K562 (cell line): ENCODE measurements around the gene ABCA3. TPM values are rescaled to one million over a fixed set of nuclear protein-coding genes. Genes with fewer than 3 reads are reported as not detected.
"Not testable (repeated sequence)": the region's sequence is repeated elsewhere in the genome, so short reads cannot be mapped to it uniquely, and the experiment has no call there.

Experiments
- ATAC-seq: fragments of 200-7000 bp; cut with Tn5 transposase; 3 replicates; pipeline ENCODE4 v1.9.1; 2020; ENCODE audit warnings: moderate library complexity
- BruUV-seq: library from RNA; stranded (reverse); fragments of 400-500 nt; replicated peaks from 2 replicates; lab custom pipeline; 2021; lab: Mats Ljungman, UMichigan
- CTCF ChIA-PET: fragments of 300-600 bp; formaldehyde crosslinking; extraction: SDS; loops from one replicate; lab custom pipeline; 2021; ENCODE audit warnings: low intra/inter-chr PET ratio; lab: Yijun Ruan, JAX
- POLR2A ChIA-PET: fragments of 300-600, 350-650 bp; sonication (Branson Sonifier 250); formaldehyde crosslinking; extraction: SDS; loops from one replicate; lab custom pipeline; 2021; ENCODE audit warnings: antibody characterized with exemption, inconsistent platforms; lab: Yijun Ruan, JAX
- DNase-seq, 4 experiments: peaks; one replicate each; pipeline versions ENCODE4 v3.0.0 to v3.0.0-alpha.2; 2011 to 2018; ENCODE audit warnings: low spot score in 3 of 4, mixed read lengths in 3 of 4; ENCODE audit errors: extremely low read depth in 1 of 4
- FAIRE-seq: peaks from 2 replicates; lab custom pipeline; 2011; peaks lifted over from hg19 to GRCh38; lab: Jason Lieb, UNC
- H2AFZ ChIP-seq: 2 replicates; pipeline ENCODE4 v1.6.0; 2011; ENCODE audit warnings: low read depth, low read length, control low read depth, inconsistent platforms
- H3K27ac ChIP-seq: fragments of 200-600 bp; 3 replicates; pipeline ENCODE4 v1.8.0; 2011; ENCODE audit warnings: low read depth, mild to moderate bottlenecking, control low read depth, inconsistent platforms, low read length, moderate library complexity, mixed read lengths; ENCODE audit errors: extremely low read depth
- H3K27me3 ChIP-seq, 2 experiments: fragments of 300-600 bp in 1 of 2; 2 replicates in 1 of 2; 3 replicates in 1 of 2; pipeline versions ENCODE4 v1.6.0 to v1.8.0; 2011; ENCODE audit warnings: inconsistent platforms in 2 of 2, low read length in 2 of 2, mild to moderate bottlenecking in 1 of 2, mixed read lengths in 1 of 2, moderate library complexity in 1 of 2; ENCODE audit not compliant: control insufficient read depth in 2 of 2, insufficient read depth in 2 of 2
- H3K36me3 ChIP-seq: fragments of 300-600 bp; 3 replicates; pipeline ENCODE4 v1.8.0; 2011; ENCODE audit warnings: mild to moderate bottlenecking, low read length, inconsistent platforms; ENCODE audit not compliant: control insufficient read depth, insufficient read depth
- H3K4me1 ChIP-seq, 2 experiments: fragments of 200-600 bp in 1 of 2; replicated peaks in 1 of 2; 2 replicates in 1 of 2; 3 replicates in 1 of 2; pipeline versions ENCODE4 v1.5.1 to v1.8.0; 2011; ENCODE audit warnings: inconsistent platforms in 2 of 2, low read length in 2 of 2, mild to moderate bottlenecking in 1 of 2, mixed read lengths in 1 of 2, moderate library complexity in 1 of 2; ENCODE audit not compliant: control insufficient read depth in 2 of 2, insufficient read depth in 2 of 2
- H3K4me2 ChIP-seq: 2 replicates; pipeline ENCODE4 v1.6.1; 2011; ENCODE audit warnings: low read length, control low read depth, inconsistent platforms, mixed read lengths; ENCODE audit not compliant: insufficient read depth
- H3K4me3 ChIP-seq: fragments of 200-600 bp; sonication (generic), shearing (Covaris generic); 2 replicates; pipeline ENCODE4 v1.5.1; 2016; ENCODE audit warnings: control low read depth, inconsistent platforms
- H3K79me2 ChIP-seq: fragments of 200-600 bp; 3 replicates; pipeline ENCODE4 v1.8.0; 2011; ENCODE audit warnings: low read length, inconsistent platforms; ENCODE audit not compliant: control insufficient read depth, insufficient read depth
- H3K9ac ChIP-seq, 2 experiments: 2 replicates each; pipeline versions ENCODE4 v1.6.0 to v1.6.1; 2011; ENCODE audit warnings: low read depth in 2 of 2, low read length in 2 of 2, control low read depth in 1 of 2, inconsistent platforms in 1 of 2, mild to moderate bottlenecking in 1 of 2, mixed read lengths in 1 of 2; ENCODE audit not compliant: insufficient read depth in 1 of 2
- H3K9me1 ChIP-seq: one replicate; pipeline ENCODE4 v1.6.0; 2011; ENCODE audit warnings: inconsistent platforms, mild to moderate bottlenecking, low read length, moderate library complexity; ENCODE audit not compliant: control insufficient read depth, insufficient read depth
- H3K9me3 ChIP-seq: replicated peaks from 2 replicates; pipeline ENCODE4 v1.5.1; 2011; ENCODE audit warnings: low read depth, low read length, inconsistent platforms; ENCODE audit not compliant: control insufficient read depth, insufficient read depth
- H4K20me1 ChIP-seq: replicated peaks from 2 replicates; pipeline ENCODE4 v1.6.1; 2011; ENCODE audit warnings: low read length, inconsistent platforms, mixed read lengths; ENCODE audit not compliant: control insufficient read depth, insufficient read depth
- BRD9 ChIP-seq: fragments of 450-650 bp; IDR thresholded peaks from 2 replicates; pipeline ENCODE4 v1.6.1; 2018; ENCODE audit warnings: low read depth; ENCODE audit not compliant: partially characterized antibody
- TCFL5 ChIP-seq: fragments of 250-450 bp; sonication (Bioruptor Pico); conservative IDR thresholded peaks from 2 replicates; pipeline ENCODE4 v1.6.1; 2021; ENCODE audit warnings: mild to moderate bottlenecking, moderate library complexity, matching md5 sums
- ZNF24 ChIP-seq: fragments of 450-650 bp; IDR thresholded peaks from 2 replicates; pipeline ENCODE4 v1.6.1; 2016
- WGBS: fragments of 100-300 bp; shearing (Covaris generic); methylation state at CpG from one replicate; pipeline ENCODE4 v1.1.6; 2016; ENCODE audit warnings: low coverage, mixed read lengths; ENCODE audit not compliant: insufficient coverage; ENCODE audit errors: missing lambda C conversion rate; 5-methylcytosine and 5-hydroxymethylcytosine counted together
- in situ Hi-C: fragments of 300-500 bp; cut with MboI; formaldehyde crosslinking; loops from 4 replicates; pipeline ENCODE4 v1.15.0; 2018; ENCODE audit warnings: inconsistent platforms, mixed read lengths
- intact Hi-C: fragments of 100-400 bp; cut with micrococcal nuclease; formaldehyde crosslinking; loops from 2 replicates; pipeline ENCODE4 v1.14.2; 2022
- polyA plus RNA-seq, 8 experiments: library from polyadenylated mRNA; depleted of rRNA in 4 of 8; stranded (reverse) in 5 of 8; unstranded in 3 of 8; fragments of >200 nt; fragmentation: Nextera tagmentation in 2 of 8; fragmentation: Illumina TruSeq in 1 of 8; extraction: Ambion mirVana in 2 of 8; extraction: Trizol in 1 of 8; gene quantifications; 2 replicates each; pipeline versions ENCODE4 v1.2.1 to v1.2.3, GENCODE V29; 2011 to 2014; ENCODE audit warnings: inconsistent platforms in 1 of 8, missing spikeins in 1 of 8
- total RNA-seq, 7 experiments: library from RNA; depleted of rRNA in 6 of 7; stranded (reverse); fragments of >200 nt in 6 of 7; fragmentation: Illumina TruSeq in 2 of 7; extraction: Trizol in 2 of 7; gene quantifications; 2 replicates each; pipeline versions ENCODE4 v1.2.1 to v1.2.3, GENCODE V29; 2011 to 2021; ENCODE audit warnings: low replicate concordance in 1 of 7
- TF ChIP-seq, protein P1 (sequence below), 2 experiments: fragments of 250-450 bp in 1 of 2; fragments of 450-650 bp in 1 of 2; sonication (Bioruptor Pico) in 1 of 2; IDR thresholded peaks; 2 replicates each; pipeline versions ENCODE4 v1.6.1 to v1.8.0; 2016 to 2021; ENCODE audit warnings: mild to moderate bottlenecking in 2 of 2, moderate library complexity in 2 of 2, missing compliant biosample characterization in 1 of 2, missing genetic modification characterization in 1 of 2
- TF ChIP-seq, protein P2 (sequence below), 3 experiments: IDR thresholded peaks in 2 of 3; conservative IDR thresholded peaks in 1 of 3; 2 replicates each; pipeline ENCODE4 v1.5.1; 2011 to 2012; ENCODE audit warnings: low read length in 3 of 3, mild to moderate bottlenecking in 3 of 3, control low read depth in 2 of 3, improper control_type of control experiment in 1 of 3, inconsistent platforms in 1 of 3, low read depth in 1 of 3, mixed read lengths in 1 of 3, moderate library complexity in 1 of 3; ENCODE audit not compliant: insufficient read depth in 2 of 3

The ABCA3 gene
- total and polyA plus RNA-seq, 9 of the 15 experiments (the other 6 are each of a cell fraction or from before 2014, with no cell fraction given), result 0.66 to 23.7 (median 6.9) TPM

DNA sequence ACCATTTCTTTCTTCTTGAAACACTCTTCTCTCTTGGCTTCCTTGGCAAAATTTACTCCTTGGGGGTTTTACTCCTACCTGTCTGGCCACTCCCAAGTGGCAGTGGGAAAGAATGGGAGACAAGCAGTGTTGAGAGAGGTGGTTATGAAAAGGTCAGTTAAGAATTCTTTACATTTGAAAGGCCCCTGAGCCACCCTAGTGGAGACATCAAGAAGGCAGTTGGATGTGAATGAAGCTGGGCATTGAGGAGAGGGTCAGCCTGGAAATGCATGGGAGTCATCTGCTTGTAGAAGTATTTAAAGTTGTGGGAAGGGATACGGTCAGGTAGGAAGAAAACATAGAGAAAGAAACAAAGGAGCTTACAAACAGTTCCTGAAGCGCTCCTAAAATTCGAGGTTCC, 46.5 kb upstream of the ABCA3 start:
- intact Hi-C loops (no loop called here), in situ Hi-C loops (no loop called here)
- Histone ChIP-seq H3K36me3 (no peaks in the 10 kb centered on the region), H3K4me2 (no peak overlapping the region), H3K4me3 (no peak overlapping the region), H4K20me1 (no peaks in the 10 kb centered on the region), H3K9ac (no peak overlapping the region), H3K79me2 (no peaks in the 10 kb centered on the region), H2AFZ (no peak overlapping the region), H3K4me1 (peaks cover 0 to 3% of the 10 kb centered on the region in 2 experiments; a peak in 1 of 5 replicates), H3K27ac (no peak overlapping the region), H3K9me3 (no peaks in the 10 kb centered on the region), H3K27me3 (no peaks in the 10 kb centered on the region), H3K9me1 (no peaks in the 10 kb centered on the region)
- no TSS peak for BruUV-seq
- WGBS, result 16% methylated on average over 3 of the region's 3 CpGs
- peak; percentile 69; the same call in 2 of the 3 replicates for ATAC-seq
- TF ChIP-seq, protein P1, sequence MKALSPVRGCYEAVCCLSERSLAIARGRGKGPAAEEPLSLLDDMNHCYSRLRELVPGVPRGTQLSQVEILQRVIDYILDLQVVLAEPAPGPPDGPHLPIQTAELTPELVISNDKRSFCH (CRISPR knock-in tag; IDR thresholded peaks at IDR 0.05), result no peak
- TF ChIP-seq, protein P1 (tag; IDR thresholded peaks at IDR 0.05), result no peak
- no peak for TF ChIP-seq TCFL5
- TF ChIP-seq, protein P2, sequence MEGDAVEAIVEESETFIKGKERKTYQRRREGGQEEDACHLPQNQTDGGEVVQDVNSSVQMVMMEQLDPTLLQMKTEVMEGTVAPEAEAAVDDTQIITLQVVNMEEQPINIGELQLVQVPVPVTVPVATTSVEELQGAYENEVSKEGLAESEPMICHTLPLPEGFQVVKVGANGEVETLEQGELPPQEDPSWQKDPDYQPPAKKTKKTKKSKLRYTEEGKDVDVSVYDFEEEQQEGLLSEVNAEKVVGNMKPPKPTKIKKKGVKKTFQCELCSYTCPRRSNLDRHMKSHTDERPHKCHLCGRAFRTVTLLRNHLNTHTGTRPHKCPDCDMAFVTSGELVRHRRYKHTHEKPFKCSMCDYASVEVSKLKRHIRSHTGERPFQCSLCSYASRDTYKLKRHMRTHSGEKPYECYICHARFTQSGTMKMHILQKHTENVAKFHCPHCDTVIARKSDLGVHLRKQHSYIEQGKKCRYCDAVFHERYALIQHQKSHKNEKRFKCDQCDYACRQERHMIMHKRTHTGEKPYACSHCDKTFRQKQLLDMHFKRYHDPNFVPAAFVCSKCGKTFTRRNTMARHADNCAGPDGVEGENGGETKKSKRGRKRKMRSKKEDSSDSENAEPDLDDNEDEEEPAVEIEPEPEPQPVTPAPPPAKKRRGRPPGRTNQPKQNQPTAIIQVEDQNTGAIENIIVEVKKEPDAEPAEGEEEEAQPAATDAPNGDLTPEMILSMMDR (IDR thresholded peaks at IDR 0.05 in 2 of 3, conservative IDR thresholded peaks at IDR 0.05 in 1 of 3; ENCODE audit: insufficient read depth in 2 of 3, low read depth in 1 of 3, low read length in 3 of 3), result peak; percentile 15 to 39 (median 29); a peak in 4 of 6 replicates
- no peak for TF ChIP-seq BRD9
- TF ChIP-seq ZNF24, result no peak
- CTCF ChIA-PET, result no interaction called here
- peak; percentile 65 for FAIRE-seq
- POLR2A ChIA-PET, result no interaction called here
- DNase-seq, result no peak

DNA sequence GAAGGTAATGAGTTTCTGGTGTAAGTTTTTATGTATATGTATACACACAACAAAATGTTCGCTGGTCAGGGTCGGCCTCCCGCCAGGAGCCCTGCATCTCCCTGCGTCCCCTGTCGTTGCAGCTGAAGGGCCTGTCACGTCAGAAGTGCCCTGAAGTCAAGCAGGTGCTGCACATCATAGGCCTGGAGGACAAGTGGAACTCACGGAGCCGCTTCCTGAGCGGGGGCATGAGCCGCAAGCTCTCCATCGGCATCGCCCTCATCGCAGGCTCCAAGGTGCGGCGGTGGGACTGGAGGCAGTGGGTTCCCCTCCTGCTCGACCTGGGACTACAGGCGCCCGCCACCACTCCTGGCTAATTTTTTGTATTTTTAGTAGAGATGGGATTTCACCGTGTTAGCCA, 45.5 kb upstream of the ABCA3 start:
- H3K36me3 ChIP-seq, FAIRE-seq, H3K9me3 ChIP-seq, H3K4me3 ChIP-seq, DNase-seq, H3K27me3 ChIP-seq, intact Hi-C loops, ATAC-seq, BruUV-seq, H4K20me1 ChIP-seq, H3K27ac ChIP-seq, H3K9ac ChIP-seq, H3K4me2 ChIP-seq, H2AFZ ChIP-seq, in situ Hi-C loops, CTCF ChIA-PET, H3K79me2 ChIP-seq, H3K4me1 ChIP-seq, H3K9me1 ChIP-seq: not testable (repeated sequence)
- WGBS, result 59% methylated on average over 19 of the region's 19 CpGs
- POLR2A ChIA-PET, result interaction anchor here (0.6 kb wide), 1 partner anchor 12 kb away, joined by 3 read pairs; no protein-coding TSS in a partner anchor
